Neural cell (in vitro differentiated cells): Measurements from ENCODE around the gene WDR33. TPM values are rescaled to one million over a fixed set of nuclear protein-coding genes. Genes with fewer than 3 reads are reported as not detected.

Source experiments
- H2AFZ ChIP-seq: fragments of 200-600, 300-800 bp; sonication (generic), shearing (Covaris generic); 2 replicates; pipeline ENCODE4 v1.6.0; 2014; ENCODE audit warnings: low read depth, mild to moderate bottlenecking, antibody characterized with exemption, low read length, moderate library complexity
- H3F3A ChIP-seq: fragments of 200-600 bp; shearing (Covaris generic); 2 replicates; pipeline ENCODE4 v1.6.1; 2016; ENCODE audit warnings: mild to moderate bottlenecking, moderate library complexity, mixed read lengths, antibody characterized with exemption, low read length; ENCODE audit not compliant: insufficient read depth, poor library complexity, severe bottlenecking
- H3K27ac ChIP-seq: fragments of 200-600, 300-800 bp; sonication (generic), shearing (Covaris generic); 2 replicates; pipeline ENCODE4 v1.5.1; 2014; ENCODE audit warnings: mild to moderate bottlenecking, low read length, moderate library complexity
- H3K27me3 ChIP-seq: fragments of 300-800, 200-600 bp; sonication (generic), shearing (Covaris generic); 2 replicates; pipeline ENCODE4 v1.6.0; 2014; ENCODE audit warnings: mild to moderate bottlenecking, low read depth, low read length, moderate library complexity; ENCODE audit not compliant: insufficient read depth
- H3K36me3 ChIP-seq: fragments of 300-800, 200-600 bp; sonication (generic), shearing (Covaris generic); 2 replicates; pipeline ENCODE4 v1.5.1; 2014; ENCODE audit warnings: mild to moderate bottlenecking, antibody characterized with exemption, low read length, moderate library complexity; ENCODE audit not compliant: insufficient read depth
- H3K4me2 ChIP-seq: fragments of 300-800, 200-600 bp; sonication (generic), shearing (Covaris generic); 2 replicates; pipeline ENCODE4 v1.6.0; 2014; ENCODE audit warnings: mild to moderate bottlenecking, low read length
- H3K4me3 ChIP-seq: fragments of 300-800, 200-600 bp; sonication (generic), shearing (Covaris generic); 2 replicates; pipeline ENCODE4 v1.5.1; 2014; ENCODE audit warnings: mild to moderate bottlenecking, low read length, moderate library complexity
- H3K79me2 ChIP-seq: fragments of 200-600 bp; shearing (Covaris generic); replicated peaks from 2 replicates; pipeline ENCODE4 v1.6.0; 2014; ENCODE audit warnings: mild to moderate bottlenecking, low read length, moderate library complexity; ENCODE audit not compliant: insufficient read depth
- H3K9ac ChIP-seq: fragments of 300-800, 200-600 bp; sonication (generic), shearing (Covaris generic); 2 replicates; pipeline ENCODE4 v1.6.1; 2016; ENCODE audit warnings: mild to moderate bottlenecking, low read length, mixed read lengths
- H3K9me2 ChIP-seq: fragments of 200-600 bp; shearing (Covaris generic); 2 replicates; pipeline ENCODE4 v1.6.1; 2016; ENCODE audit warnings: mild to moderate bottlenecking, low read length, mixed read lengths; ENCODE audit not compliant: insufficient read depth
- H3K9me3 ChIP-seq: fragments of 200-600, 300-800 bp; sonication (generic), shearing (Covaris generic); 2 replicates; pipeline ENCODE4 v1.6.1; 2016; ENCODE audit warnings: mild to moderate bottlenecking, mixed run types, low read length, moderate library complexity, mixed read lengths
- H4K20me1 ChIP-seq: fragments of 200-600 bp; shearing (Covaris generic); 2 replicates; pipeline ENCODE4 v1.6.1; 2016; ENCODE audit warnings: mild to moderate bottlenecking, mixed run types; ENCODE audit not compliant: insufficient read depth
- CTCF ChIP-seq: fragments of 450-650 bp; IDR thresholded peaks from 2 replicates; pipeline ENCODE4 v1.5.1; 2014; ENCODE audit warnings: antibody characterized with exemption, mild to moderate bottlenecking, moderate library complexity; ENCODE audit not compliant: poor library complexity, severe bottlenecking
- EP300 ChIP-seq: fragments of 450-650 bp; conservative IDR thresholded peaks from 2 replicates; pipeline ENCODE4 v1.6.1; 2014; ENCODE audit warnings: antibody characterized with exemption, mild to moderate bottlenecking, moderate library complexity; ENCODE audit not compliant: poor library complexity, severe bottlenecking
- EZH2 ChIP-seq: fragments of 200-600, 300-800 bp; shearing (Covaris generic), sonication (generic); IDR thresholded peaks from 2 replicates; pipeline ENCODE4 v1.6.1; 2014; ENCODE audit warnings: antibody characterized with exemption, low read length, borderline replicate concordance, mild to moderate bottlenecking; ENCODE audit not compliant: insufficient read depth, poor library complexity, severe bottlenecking
- MXI1 ChIP-seq: fragments of 450-650 bp; conservative IDR thresholded peaks from 2 replicates; pipeline ENCODE4 v1.6.1; 2014; ENCODE audit warnings: antibody characterized with exemption, mild to moderate bottlenecking; ENCODE audit not compliant: poor library complexity, severe bottlenecking
- POLR2AphosphoS5 ChIP-seq: IDR thresholded peaks from 2 replicates; pipeline ENCODE4 v1.6.1; 2012
- RAD21 ChIP-seq: fragments of 450-650 bp; conservative IDR thresholded peaks from 2 replicates; pipeline ENCODE4 v1.6.1; 2014; ENCODE audit warnings: antibody characterized with exemption, mild to moderate bottlenecking, moderate library complexity
- REST ChIP-seq: IDR thresholded peaks from 2 replicates; pipeline ENCODE4 v1.6.1; 2012; ENCODE audit warnings: borderline replicate concordance
- SMC3 ChIP-seq: fragments of 450-650 bp; conservative IDR thresholded peaks from 2 replicates; pipeline ENCODE4 v1.6.1; 2014; ENCODE audit warnings: antibody characterized with exemption, mild to moderate bottlenecking, moderate library complexity; ENCODE audit not compliant: poor library complexity
- TAF1 ChIP-seq: IDR thresholded peaks from 2 replicates; pipeline ENCODE4 v1.6.1; 2012; ENCODE audit warnings: low read depth
- polyA plus RNA-seq: library from polyadenylated mRNA; depleted of rRNA; stranded (reverse); fragments of >200 nt; gene quantifications from 2 replicates; pipeline ENCODE4 v1.2.3, GENCODE V29; 2014

Gene WDR33
- polyA plus RNA-seq, 1 donor from 2014 or later, result 58.7 TPM

- no peak for TF ChIP-seq EZH2
- TF ChIP-seq SMC3, result no peak
- no peak for TF ChIP-seq POLR2AphosphoS5
- TF ChIP-seq REST, result no peak
- no peak for TF ChIP-seq RAD21
- TF ChIP-seq EP300, result no peak
- no peak for TF ChIP-seq CTCF
- TF ChIP-seq TAF1, result no peak
- TF ChIP-seq MXI1, result no peak
- Histone ChIP-seq H3K9ac (no peak overlapping the region), H3K9me3 (no peaks in the 10 kb centered on the region), H2AFZ (no peak overlapping the region), H3F3A (no peaks in the 10 kb centered on the region), H3K79me2 (no peaks in the 10 kb centered on the region), H4K20me1 (no peaks in the 10 kb centered on the region), H3K9me2 (no peaks in the 10 kb centered on the region), H3K4me3 (no peak overlapping the region), H3K27me3 (no peaks in the 10 kb centered on the region), H3K27ac (no peak overlapping the region), H3K4me2 (no peak overlapping the region), H3K36me3 (no peaks in the 10 kb centered on the region)
These were observed 77.0 kb downstream of the WDR33 start for GRCh38 chr2:127733816-127734537.

- Histone ChIP-seq H3K9me3 (no peaks in the 10 kb centered on the region), H3K36me3 (no peaks in the 10 kb centered on the region), H3K27me3 (no peaks in the 10 kb centered on the region), H3K9me2 (no peaks in the 10 kb centered on the region), H3K4me2 (no peak overlapping the region), H3K27ac (no peak overlapping the region), H2AFZ (no peak overlapping the region), H3F3A (no peaks in the 10 kb centered on the region), H3K4me3 (no peak overlapping the region), H3K9ac (no peak overlapping the region), H3K79me2 (no peaks in the 10 kb centered on the region), H4K20me1 (no peaks in the 10 kb centered on the region)
- TF ChIP-seq SMC3, result no peak
- no peak for TF ChIP-seq MXI1
- no peak for TF ChIP-seq CTCF
- no peak for TF ChIP-seq POLR2AphosphoS5
- no peak for TF ChIP-seq EZH2
- no peak for TF ChIP-seq RAD21
- TF ChIP-seq EP300, result no peak
- TF ChIP-seq REST, result no peak
- no peak for TF ChIP-seq TAF1
These were observed 77.7 kb downstream of the WDR33 start for GRCh38 chr2:127733113-127733815.
